Stomach smooth muscle (tissue), 2 donors: ENCODE results near the gene NANS.

Source experiments
- H3K27ac ChIP-seq: one replicate; pipeline ENCODE4 v1.7.0; 2013; ENCODE audit warnings: mild to moderate bottlenecking, low read length, inconsistent platforms
- H3K27me3 ChIP-seq, 2 donors: one replicate each; pipeline ENCODE4 v1.7.0; 2013; ENCODE audit warnings: low read length in 2 of 2; ENCODE audit not compliant: insufficient read depth in 2 of 2, control insufficient read depth in 1 of 2
- H3K36me3 ChIP-seq, 2 donors: one replicate each; pipeline ENCODE4 v1.7.0; 2013; ENCODE audit warnings: low read length in 2 of 2; ENCODE audit not compliant: control insufficient read depth in 2 of 2, insufficient read depth in 2 of 2
- H3K4me1 ChIP-seq: one replicate; pipeline ENCODE4 v1.7.0; 2013; ENCODE audit warnings: low read length; ENCODE audit not compliant: control insufficient read depth, insufficient read depth
- H3K4me3 ChIP-seq, 2 donors: one replicate each; pipeline ENCODE4 v1.7.0; 2013; ENCODE audit warnings: low read length in 2 of 2
- H3K9ac ChIP-seq, 2 donors: one replicate each; pipeline ENCODE4 v1.7.0; 2013; ENCODE audit warnings: low read length in 2 of 2, mild to moderate bottlenecking in 1 of 2
- H3K9me3 ChIP-seq, 2 donors: one replicate each; pipeline ENCODE4 v1.7.0; 2013; ENCODE audit warnings: low read length in 2 of 2; ENCODE audit not compliant: control insufficient read depth in 2 of 2
- donor health status: healthy.
- donor health status: Pancreatic carcinoma.

Gene NANS

DNA sequence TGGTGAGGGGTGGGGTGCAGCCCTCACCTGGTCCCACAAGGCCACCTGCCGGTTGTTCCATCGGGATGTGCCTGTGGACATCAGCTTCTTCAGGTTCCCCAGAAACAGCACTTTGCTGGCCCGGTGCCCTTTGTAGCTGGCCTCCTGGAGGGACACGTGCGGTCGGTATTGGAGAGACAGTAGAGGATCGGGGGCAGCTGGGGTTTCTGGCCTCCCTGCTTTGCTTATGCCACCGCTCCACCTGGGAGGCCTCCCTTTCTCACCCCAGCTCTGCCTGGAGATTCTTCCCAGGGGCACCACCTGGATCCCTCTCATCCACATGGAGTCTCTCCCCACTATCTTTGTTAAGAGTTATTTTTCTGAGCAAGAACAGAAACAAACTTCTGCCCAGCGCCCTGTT, 75.6 kb downstream of the NANS start:
- H3K4me3 ChIP-seq = no peak overlapping the region
- no peaks in the 10 kb centered on the region for H3K9me3 ChIP-seq
- H3K9ac ChIP-seq = no peak overlapping the region
- no peaks in the 10 kb centered on the region for H3K36me3 ChIP-seq
- no peak overlapping the region for H3K27ac ChIP-seq
- H3K27me3 ChIP-seq = no peaks in the 10 kb centered on the region
- H3K4me1 ChIP-seq = no peaks in the 10 kb centered on the region
